Stimulated activated CD4-positive, alpha-beta T cell treated with anti-CD3 and anti-CD28 coated beads, Interleukin-4, amount 100 ng/mL, for 48 hours (primary cell): ENCODE data around the gene ZFAND3.

ENCODE experiments used
- DNase-seq, 2 donors: peaks; one replicate each; pipeline ENCODE4 v3.0.0-alpha.2; 2020; ENCODE audit warnings: low read depth in 2 of 2

ZFAND3 gene

GRCh38 chr6:38134704-38135088 lies 315.2 kb downstream of the ZFAND3 start:
- DNase-seq: no peak

- DNase-seq: no peak
Observed at GRCh38 chr6:38136547-38136946, 317.0 kb downstream of the ZFAND3 start.

- DNase-seq: no peak
Observed at GRCh38 chr6:38137608-38138265, 318.2 kb downstream of the ZFAND3 start.

GRCh38 chr6:38138374-38138773 lies 318.8 kb downstream of the ZFAND3 start:
- DNase-seq: no peak

GRCh38 chr6:38141085-38141484 lies 321.6 kb downstream of the ZFAND3 start:
- DNase-seq: no peak

- DNase-seq: no peak
Observed at GRCh38 chr6:38141716-38142115, 322.2 kb downstream of the ZFAND3 start.

- no peak for DNase-seq
Observed at GRCh38 chr6:38142178-38142902, 322.8 kb downstream of the ZFAND3 start.

GRCh38 chr6:38143191-38144150 lies 323.9 kb downstream of the ZFAND3 start:
- no peak for DNase-seq

- DNase-seq: no peak
Observed at GRCh38 chr6:38144365-38144945, 324.9 kb downstream of the ZFAND3 start.

GRCh38 chr6:38146021-38146733 lies 326.6 kb downstream of the ZFAND3 start:
- no peak for DNase-seq

- no peak for DNase-seq
Observed at GRCh38 chr6:38146734-38147027, 327.2 kb downstream of the ZFAND3 start.

- no peak for DNase-seq
Observed at GRCh38 chr6:38148606-38149005, 329.1 kb downstream of the ZFAND3 start.

GRCh38 chr6:38149531-38149930 lies 330.0 kb downstream of the ZFAND3 start:
- no peak for DNase-seq

- no peak for DNase-seq
Observed at GRCh38 chr6:38150021-38150420, 330.5 kb downstream of the ZFAND3 start.

- DNase-seq: no peak
Observed at GRCh38 chr6:38150681-38151296, 331.3 kb downstream of the ZFAND3 start.

GRCh38 chr6:38151580-38152500 lies 332.3 kb downstream of the ZFAND3 start:
- no peak for DNase-seq

GRCh38 chr6:38152620-38153019 lies 333.1 kb downstream of the ZFAND3 start:
- DNase-seq: no peak

- no peak for DNase-seq
Observed at GRCh38 chr6:38153076-38153797, 333.7 kb downstream of the ZFAND3 start.

GRCh38 chr6:38153798-38154345 lies 334.3 kb downstream of the ZFAND3 start:
- no peak for DNase-seq
